Activated naive CD8-positive, alpha-beta T cell treated with anti-CD3 and anti-CD28 coated beads, Interleukin-2, amount 50 U/mL, for 24 hours (primary cell): Measurements from ENCODE around the gene JMJD6.
A peak's percentile ranks its signal among the peaks of the same experiment; 100 is the strongest.
"Not testable (repeated sequence)": the region's sequence is repeated elsewhere in the genome, so short reads cannot be mapped to it uniquely, and the experiment has no call there.

Experiments
- ATAC-seq: fragments of 150-1000 bp; cut with Tn5 transposase; one replicate; pipeline ENCODE4 v1.10.0; 2021
- DNase-seq: peaks from one replicate; pipeline ENCODE4 v3.0.0; 2021
- H3K27ac Mint-ChIP-seq: one replicate; pipeline ENCODE4 v1.8.0; 2021; ENCODE audit warnings: mild to moderate bottlenecking, mixed read lengths
- H3K27me3 Mint-ChIP-seq: one replicate; pipeline ENCODE4 v1.8.0; 2021; ENCODE audit warnings: mixed read lengths
- H3K36me3 Mint-ChIP-seq: one replicate; pipeline ENCODE4 v1.8.0; 2021; ENCODE audit warnings: low read depth, mixed read lengths
- H3K4me1 Mint-ChIP-seq: one replicate; pipeline ENCODE4 v1.8.0; 2021; ENCODE audit warnings: mixed read lengths
- H3K4me3 Mint-ChIP-seq: one replicate; pipeline ENCODE4 v1.8.0; 2021; ENCODE audit warnings: mild to moderate bottlenecking, moderate library complexity, mixed read lengths
- H3K9me3 Mint-ChIP-seq: one replicate; pipeline ENCODE4 v1.8.0; 2021; ENCODE audit warnings: mixed read lengths

Gene JMJD6

DNA sequence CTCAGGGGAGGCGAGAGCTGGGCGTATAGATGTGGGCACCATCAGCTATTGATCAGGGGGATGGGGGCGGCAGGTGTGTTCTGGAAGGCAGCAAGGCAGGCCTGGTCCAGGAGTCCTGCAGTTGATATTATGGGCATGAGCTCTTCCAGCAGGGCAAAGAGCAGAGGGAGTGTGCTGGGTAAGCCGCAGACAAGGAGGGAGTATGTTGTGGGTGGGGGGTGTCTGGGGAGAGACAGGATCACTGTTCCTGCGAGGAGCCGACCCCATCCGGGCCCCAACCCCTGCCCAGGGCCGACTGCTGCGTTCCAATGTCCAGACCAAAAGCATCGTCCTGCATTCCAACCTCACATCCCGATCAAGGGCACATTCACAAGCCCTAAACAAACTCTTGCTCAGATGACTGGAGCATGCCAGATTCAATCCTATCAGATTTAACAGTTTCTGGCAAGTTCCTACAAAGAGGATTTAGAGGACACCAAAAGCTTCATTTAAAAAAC is 24.9 kb downstream of the JMJD6 start:
- no peak overlapping the region for H3K27ac Mint-ChIP-seq
- no peaks in the 10 kb centered on the region for H3K9me3 Mint-ChIP-seq
- H3K4me3 Mint-ChIP-seq = no peak overlapping the region
- H3K27me3 Mint-ChIP-seq = no peaks in the 10 kb centered on the region
- ATAC-seq = no peak
- no peaks in the 10 kb centered on the region for H3K36me3 Mint-ChIP-seq
- DNase-seq = no peak
- H3K4me1 Mint-ChIP-seq = peaks cover 3% of the 10 kb centered on the region

DNA sequence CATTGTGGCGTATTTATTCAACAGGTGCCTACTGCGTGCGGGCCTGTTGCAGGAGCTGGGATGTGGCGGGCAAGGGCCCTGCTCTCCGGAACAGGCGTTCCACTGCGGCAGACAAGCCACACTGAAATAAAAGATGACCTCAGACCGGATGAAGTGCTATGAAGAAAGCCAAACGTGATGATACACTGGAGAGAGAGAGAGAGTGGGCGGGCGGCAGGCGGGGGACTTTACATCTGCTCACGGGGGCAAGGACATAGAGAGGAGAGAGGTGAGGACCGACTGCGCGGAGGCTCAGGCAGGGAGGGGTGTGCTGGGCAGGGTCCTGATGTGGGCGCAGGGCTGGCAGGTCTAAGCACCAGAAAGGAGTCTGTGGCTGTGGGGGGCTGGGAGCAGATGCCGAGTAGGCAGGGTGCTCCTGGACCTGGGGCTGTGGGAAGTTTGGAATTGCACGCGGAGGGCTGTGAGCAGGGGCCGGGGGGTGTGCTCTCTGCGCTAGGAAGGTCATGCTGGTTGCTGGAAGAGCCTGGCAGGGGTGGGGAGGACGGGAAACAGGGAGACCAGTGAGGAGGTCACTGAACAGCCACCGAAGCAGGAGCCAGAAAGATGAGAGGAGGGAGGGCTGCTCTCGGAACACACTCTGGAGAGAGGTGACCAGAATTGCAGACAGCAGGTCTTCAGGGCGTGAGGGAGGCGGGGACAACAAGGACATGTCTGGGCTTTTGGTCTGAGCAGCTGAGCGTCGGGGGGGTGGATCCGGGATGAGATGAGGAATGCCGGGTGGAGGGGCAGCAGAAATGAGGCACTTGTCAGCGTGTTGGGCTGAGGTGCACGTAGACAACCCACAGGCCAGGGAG is 25.6 kb downstream of the JMJD6 start:
- Mint-ChIP-seq H3K4me3 (no peak overlapping the region), H3K36me3 (no peaks in the 10 kb centered on the region), H3K27me3 (no peaks in the 10 kb centered on the region), H3K27ac (no peak overlapping the region), H3K9me3 (no peaks in the 10 kb centered on the region), H3K4me1 (peaks cover 3% of the 10 kb centered on the region)
- ATAC-seq (peak; percentile 33), DNase-seq (no peak)

DNA sequence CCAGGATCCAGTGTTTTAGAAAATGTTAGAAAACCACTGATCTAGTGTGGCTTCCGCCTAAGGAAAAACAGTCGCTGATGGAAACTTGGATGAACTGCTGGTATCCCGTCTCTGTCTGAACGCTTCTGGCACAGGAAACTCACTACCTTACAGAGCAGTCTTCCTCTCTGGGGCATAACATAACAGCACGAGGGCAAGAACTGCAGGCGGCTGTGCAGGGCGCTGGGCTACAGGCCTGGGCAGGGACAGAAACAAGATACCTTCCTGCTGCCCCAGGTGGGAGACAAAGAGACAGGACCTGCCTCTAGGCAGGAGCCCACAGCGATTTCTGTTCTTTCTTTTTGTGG is 26.2 kb downstream of the JMJD6 start:
- DNase-seq (no peak), ATAC-seq (no peak)

DNA sequence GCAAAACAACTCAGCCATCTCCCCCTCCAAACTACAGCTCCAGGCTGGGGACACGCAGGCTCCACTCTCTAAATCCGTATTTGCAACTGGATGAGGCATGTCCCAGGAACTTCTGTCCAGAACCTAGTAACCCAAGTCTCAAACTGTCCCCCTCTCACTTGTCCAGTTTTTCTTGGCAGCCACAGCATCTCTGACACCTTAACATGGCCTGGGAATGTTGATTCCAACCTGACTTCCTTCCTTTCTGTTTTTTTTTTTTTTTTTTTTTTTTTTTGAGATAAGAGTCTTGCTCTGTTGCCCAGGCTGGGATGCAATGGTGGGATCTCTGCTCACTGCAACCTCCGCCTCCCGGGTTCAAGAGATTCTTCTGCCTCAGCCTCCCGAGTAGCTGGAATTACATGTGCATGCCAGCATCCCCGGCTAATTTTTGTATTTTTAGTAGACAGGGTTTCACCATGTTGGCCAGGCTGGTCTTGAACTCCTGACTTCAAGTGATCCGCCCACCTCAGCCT is 27.9 kb downstream of the JMJD6 start:
- H3K36me3 Mint-ChIP-seq, H3K27ac Mint-ChIP-seq, H3K4me3 Mint-ChIP-seq, H3K27me3 Mint-ChIP-seq, H3K4me1 Mint-ChIP-seq, ATAC-seq, H3K9me3 Mint-ChIP-seq, DNase-seq: not testable (repeated sequence)

More for the DNA sequence above, 26.2 kb downstream of the JMJD6 start:
- H3K27ac Mint-ChIP-seq = no peak overlapping the region
- H3K36me3 Mint-ChIP-seq = no peaks in the 10 kb centered on the region
- H3K27me3 Mint-ChIP-seq = no peaks in the 10 kb centered on the region
- peaks cover 3% of the 10 kb centered on the region for H3K4me1 Mint-ChIP-seq
- no peaks in the 10 kb centered on the region for H3K9me3 Mint-ChIP-seq
- no peak overlapping the region for H3K4me3 Mint-ChIP-seq

DNA sequence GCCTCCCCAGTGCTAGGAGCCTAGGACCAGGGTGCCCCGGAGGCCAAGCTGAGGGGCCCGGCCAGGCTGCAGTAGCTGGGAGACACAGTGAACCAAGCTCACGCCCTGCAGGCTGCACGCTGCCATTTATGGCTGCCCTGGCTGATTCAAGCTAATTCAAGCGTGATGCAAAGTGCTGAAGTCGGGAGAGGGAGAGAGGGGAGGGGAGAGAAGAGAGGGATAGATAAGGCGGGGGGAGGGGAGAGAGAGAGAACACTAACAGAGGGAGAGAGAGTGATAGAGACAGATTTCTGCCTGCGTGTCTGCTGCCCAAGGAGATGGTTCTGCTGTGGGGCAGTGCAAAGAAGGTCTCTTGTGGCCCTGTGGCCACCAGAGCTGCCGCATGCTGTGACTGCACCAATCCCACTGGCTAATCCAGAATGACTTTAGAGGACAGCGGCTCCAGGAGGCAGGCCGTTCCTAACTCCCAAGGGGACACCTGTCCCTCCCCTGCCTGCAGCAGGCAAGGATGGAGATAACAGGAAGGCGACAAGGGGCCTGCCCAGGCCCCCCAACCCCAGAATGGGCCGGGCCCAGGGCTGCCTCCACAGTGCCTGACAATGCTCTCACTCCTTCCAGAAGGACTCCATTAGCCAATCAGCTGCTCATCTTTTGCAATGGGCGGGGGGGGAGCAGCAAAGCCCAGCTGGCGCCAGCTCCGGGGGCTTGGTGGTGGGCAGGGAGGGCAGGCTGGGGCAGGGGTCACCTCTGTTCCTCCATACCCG is 28.5 kb downstream of the JMJD6 start:
- H3K4me1 Mint-ChIP-seq = peaks cover 3% of the 10 kb centered on the region
- no peaks in the 10 kb centered on the region for H3K27me3 Mint-ChIP-seq
- ATAC-seq = no peak
- H3K27ac Mint-ChIP-seq = no peak overlapping the region
- no peak for DNase-seq
- no peak overlapping the region for H3K4me3 Mint-ChIP-seq
- no peaks in the 10 kb centered on the region for H3K36me3 Mint-ChIP-seq
- H3K9me3 Mint-ChIP-seq = no peaks in the 10 kb centered on the region

DNA sequence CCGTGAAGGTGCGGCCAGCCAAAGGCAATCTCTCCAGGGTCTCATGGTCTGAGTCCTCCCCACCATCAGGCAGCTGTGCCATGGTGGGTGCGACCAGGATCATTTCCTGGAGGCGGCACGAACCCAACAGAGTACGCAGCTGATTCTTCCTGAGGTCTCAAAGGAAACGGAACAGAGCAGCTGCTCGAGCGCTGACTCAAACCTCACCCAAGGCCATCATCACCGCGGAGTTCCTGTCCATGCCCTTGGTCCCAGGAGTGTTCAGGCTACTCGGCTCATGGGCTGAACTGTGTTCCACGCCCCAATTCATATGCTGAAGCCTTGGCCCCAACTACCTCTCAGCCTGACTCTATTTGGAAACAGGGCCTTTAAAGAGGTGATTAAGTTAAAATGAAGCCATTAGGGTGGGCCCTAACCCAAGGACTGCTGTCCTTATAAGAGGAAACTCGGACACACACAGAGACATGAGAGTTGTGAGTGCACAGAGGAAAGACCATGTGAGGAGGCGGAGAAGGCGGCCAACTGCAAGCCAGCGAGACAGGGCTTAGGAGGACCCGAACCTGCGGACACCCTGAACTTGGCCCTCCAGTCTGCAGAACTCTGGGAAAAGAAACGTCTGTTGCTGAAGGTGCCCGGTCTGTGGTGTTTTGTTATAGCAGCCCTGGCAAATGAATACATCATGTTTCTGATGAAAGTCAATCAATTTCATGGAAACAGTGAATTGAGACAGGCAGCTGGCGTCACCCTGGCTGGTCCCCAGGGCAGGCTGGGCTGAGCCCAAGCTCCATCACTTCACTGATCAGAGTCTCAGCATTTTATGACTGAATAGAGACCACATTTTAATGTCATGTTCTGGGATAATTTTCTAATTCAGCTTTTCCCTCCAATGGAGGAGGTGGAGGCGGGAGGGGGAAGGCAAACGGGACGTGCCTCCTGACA is 29.4 kb downstream of the JMJD6 start:
- Mint-ChIP-seq H3K9me3 (no peaks in the 10 kb centered on the region), H3K4me1 (peaks cover 3% of the 10 kb centered on the region), H3K36me3 (no peaks in the 10 kb centered on the region), H3K27ac (no peak overlapping the region), H3K27me3 (no peaks in the 10 kb centered on the region), H3K4me3 (no peak overlapping the region)
- DNase-seq (no peak), ATAC-seq (no peak)

DNA sequence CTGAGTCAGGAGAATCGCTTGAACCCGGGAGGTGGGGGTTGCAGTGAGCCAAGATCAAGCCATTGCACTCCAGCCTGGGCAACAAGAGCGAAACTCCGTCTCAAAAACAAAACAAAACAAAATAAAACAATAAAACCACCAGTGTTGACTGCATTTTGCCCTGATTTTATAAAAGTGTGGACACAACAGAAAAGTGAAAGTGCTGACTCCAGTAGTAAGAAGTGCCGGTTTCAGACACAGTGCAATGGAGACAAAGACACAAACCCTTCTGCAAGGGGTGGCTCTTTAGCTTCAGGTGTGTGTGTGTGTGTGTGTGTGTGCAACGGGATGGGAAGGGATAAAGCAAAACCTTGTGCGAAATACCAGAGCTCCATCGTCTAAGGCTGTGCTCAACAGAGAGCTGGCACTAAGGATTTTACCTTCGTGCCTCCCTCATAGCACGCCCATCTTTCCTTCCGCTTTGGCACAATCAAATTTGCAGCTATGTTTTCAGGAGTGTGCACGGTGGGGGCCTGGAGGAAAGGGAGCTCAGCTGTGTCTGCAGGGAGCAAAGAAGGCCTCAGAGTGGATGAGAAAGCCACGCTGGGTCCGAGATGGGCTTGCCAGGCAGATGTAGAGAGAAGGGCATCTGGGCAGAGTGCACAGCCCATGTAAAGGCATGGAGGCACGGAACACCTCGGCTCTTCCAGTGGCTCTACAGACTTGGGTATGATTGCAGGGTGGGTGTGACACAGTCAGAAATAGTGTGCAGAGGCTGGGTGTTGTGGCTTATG is 31.2 kb downstream of the JMJD6 start:
- Mint-ChIP-seq H3K4me3 (no peak overlapping the region), H3K36me3 (no peaks in the 10 kb centered on the region), H3K27me3 (no peaks in the 10 kb centered on the region), H3K27ac (no peak overlapping the region), H3K4me1 (no peaks in the 10 kb centered on the region), H3K9me3 (no peaks in the 10 kb centered on the region)
- ATAC-seq (no peak), DNase-seq (no peak)

DNA sequence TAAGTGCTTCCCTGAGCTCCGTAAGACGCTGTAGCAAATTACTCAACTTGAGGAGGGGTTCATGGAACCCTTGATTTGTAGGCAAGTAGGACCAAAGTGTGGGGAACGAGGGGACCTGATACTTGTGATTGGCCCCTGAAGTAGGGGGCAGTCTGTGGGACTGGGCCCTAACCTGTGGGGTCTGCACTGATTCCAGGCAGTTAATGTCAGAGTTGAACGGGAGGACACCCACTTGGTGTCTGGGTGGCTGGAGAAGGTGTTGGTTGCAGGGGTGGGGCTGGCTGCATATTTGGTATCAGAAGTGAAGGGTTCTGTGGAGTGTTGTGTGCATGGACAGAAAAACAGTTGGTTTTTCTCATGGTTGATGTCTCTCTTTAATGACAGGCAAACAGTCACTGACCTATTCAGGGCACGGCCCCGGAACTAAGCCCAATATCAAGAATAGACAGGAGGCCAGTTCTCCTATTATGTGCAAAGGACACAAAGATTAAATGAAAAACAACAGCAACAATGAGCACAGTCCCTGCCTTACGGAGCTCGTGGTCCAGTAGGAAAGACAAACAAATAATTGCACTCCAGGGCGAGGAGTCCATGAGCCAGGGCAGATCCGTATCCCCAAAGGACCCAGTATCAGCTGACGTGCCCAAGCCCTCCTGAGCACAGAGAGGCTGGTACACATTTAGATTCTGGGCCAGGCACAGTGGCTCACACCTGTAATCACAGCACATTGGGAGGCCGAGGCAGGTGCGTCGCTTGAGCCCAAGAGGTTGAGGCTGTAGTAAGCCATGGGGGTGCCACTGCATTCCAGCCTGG is 34.8 kb downstream of the JMJD6 start:
- no peak for ATAC-seq
- no peak overlapping the region for H3K4me3 Mint-ChIP-seq
- H3K9me3 Mint-ChIP-seq = no peaks in the 10 kb centered on the region
- H3K27me3 Mint-ChIP-seq = no peaks in the 10 kb centered on the region
- DNase-seq = no peak
- no peaks in the 10 kb centered on the region for H3K4me1 Mint-ChIP-seq
- no peak overlapping the region for H3K27ac Mint-ChIP-seq
- no peaks in the 10 kb centered on the region for H3K36me3 Mint-ChIP-seq

DNA sequence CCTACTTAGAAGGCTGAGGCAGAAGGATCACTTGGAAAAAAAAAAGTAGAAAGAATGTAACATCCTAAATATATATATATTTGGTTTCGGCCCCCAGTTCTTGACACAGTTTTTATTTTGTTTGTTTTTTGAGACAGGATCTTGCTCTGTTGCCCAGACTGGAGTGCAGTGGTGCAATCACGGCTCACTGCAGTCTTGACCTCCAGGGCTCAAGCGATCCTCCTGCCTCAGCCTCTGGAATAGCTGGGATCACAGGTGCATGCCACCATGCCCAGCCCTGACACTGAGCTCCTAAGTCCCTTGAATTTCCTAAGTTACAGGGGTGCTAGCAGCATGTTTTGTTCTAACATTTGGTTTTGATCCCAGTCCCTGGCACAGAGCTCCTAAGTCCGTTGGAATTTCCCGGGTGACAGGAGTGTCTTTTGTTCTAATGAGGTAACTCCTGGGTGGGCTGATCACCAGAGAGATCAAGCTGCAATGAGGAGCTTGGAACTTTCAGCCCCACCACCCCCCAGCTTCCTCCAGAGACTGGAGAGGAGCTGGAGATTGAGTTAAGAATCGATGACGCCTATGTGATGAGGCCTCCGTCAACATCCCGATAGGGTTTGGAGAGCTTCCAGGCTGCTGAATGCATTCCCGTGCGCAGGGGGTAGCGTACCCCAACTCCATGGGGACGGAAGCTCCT is 35.7 kb downstream of the JMJD6 start:
- no peak overlapping the region for H3K27ac Mint-ChIP-seq
- ATAC-seq = no peak
- no peaks in the 10 kb centered on the region for H3K27me3 Mint-ChIP-seq
- H3K4me3 Mint-ChIP-seq = no peak overlapping the region
- no peaks in the 10 kb centered on the region for H3K4me1 Mint-ChIP-seq
- H3K9me3 Mint-ChIP-seq = no peaks in the 10 kb centered on the region
- H3K36me3 Mint-ChIP-seq = no peaks in the 10 kb centered on the region
- no peak for DNase-seq

DNA sequence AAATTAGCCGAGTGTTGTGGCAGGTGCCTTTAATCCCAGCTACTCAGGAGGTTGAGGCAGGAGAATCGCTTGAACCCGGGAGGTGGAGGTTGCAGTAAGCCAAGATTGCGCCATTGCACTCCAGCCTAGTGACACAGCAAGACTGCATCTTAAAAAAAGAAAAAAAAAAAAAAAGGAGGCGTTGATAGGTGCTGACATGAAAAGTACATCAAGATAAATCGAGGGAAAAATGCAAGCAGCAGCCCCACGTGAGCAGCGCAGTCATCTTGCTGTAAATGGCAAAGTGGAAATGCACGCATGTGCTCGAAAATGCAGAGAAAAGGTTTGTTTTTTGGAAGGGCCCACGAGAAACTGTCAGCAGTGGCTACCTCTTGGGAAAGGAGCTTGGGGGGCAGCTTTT is 36.5 kb downstream of the JMJD6 start:
- no peaks in the 10 kb centered on the region for H3K9me3 Mint-ChIP-seq
- H3K27me3 Mint-ChIP-seq = no peaks in the 10 kb centered on the region
- H3K27ac Mint-ChIP-seq = no peak overlapping the region
- no peaks in the 10 kb centered on the region for H3K36me3 Mint-ChIP-seq
- H3K4me3 Mint-ChIP-seq = no peak overlapping the region
- no peaks in the 10 kb centered on the region for H3K4me1 Mint-ChIP-seq
- ATAC-seq (no peak), DNase-seq (no peak)

DNA sequence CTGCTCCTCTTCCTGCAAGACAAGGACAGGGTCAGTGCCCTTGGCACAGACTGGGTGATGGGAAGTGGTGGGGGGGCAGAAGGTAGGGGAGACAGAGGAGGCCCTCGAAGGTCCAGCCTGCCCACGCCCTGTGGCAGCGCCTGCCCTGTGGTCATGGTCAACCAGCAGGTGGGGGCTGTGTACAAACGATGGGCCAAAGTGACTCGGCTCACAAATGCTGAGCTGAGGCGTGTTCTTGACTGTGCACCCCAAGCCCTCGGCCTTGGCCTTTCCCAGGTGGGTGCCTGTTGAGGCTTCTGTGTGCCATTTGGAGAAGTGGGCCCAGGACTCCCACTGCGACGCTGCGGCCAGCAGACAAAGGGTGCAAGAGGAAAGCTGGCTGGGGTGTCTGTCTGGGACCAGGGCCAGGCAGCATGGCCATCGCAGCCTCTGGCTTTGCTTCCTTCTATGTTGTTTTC is 38.2 kb downstream of the JMJD6 start:
- ATAC-seq = no peak
- H3K27me3 Mint-ChIP-seq = no peaks in the 10 kb centered on the region
- no peak overlapping the region for H3K4me3 Mint-ChIP-seq

DNA sequence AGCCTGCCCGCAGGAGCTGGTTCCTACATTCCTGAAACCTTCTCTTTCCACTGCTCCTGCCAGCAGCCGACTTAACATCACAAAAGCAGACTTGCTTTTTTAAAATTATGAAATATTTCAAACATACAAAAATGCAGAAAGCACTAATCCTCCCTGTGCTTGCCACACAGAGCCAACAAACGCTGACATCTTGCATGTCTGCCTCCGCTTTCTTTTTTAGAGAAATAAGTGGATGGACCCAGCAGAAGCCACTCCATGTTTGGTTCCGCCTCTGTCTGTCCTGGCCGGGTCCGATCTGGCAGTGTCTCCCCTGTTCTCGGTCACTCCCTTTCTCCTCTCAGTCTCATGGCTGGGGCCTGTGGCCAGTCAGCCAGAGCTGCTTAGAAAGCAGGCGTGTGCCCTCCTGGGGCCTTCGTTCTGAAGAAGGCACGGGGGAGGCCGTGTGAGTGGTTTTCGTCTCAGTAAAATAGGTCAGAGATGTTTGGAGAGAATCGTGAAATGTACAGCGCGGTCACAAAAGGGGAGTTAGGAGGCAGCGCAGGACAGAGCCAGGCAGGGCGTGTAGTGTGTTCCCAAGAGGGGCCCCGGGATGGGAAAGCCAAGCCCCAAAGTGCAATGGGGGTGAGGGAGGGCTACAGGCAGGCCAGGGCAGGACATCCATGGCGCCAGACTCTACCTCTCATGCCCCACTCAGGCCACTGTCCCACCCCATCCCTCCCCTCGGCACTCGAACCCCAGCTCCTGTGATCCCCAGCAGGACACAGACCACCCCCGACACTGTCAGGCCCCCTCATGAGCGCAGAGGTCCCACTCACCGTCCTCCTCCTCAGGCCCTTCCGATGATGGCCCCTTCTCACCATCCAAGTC is 38.9 kb downstream of the JMJD6 start:
- ATAC-seq (no peak), DNase-seq (no peak)
- H3K36me3 Mint-ChIP-seq = no peaks in the 10 kb centered on the region
- H3K4me1 Mint-ChIP-seq = no peaks in the 10 kb centered on the region
- no peak overlapping the region for H3K4me3 Mint-ChIP-seq
- H3K27me3 Mint-ChIP-seq = no peaks in the 10 kb centered on the region
- H3K27ac Mint-ChIP-seq = no peak overlapping the region
- H3K9me3 Mint-ChIP-seq = no peaks in the 10 kb centered on the region

More for the DNA sequence above, 38.2 kb downstream of the JMJD6 start:
- Mint-ChIP-seq H3K9me3 (no peaks in the 10 kb centered on the region), H3K36me3 (no peaks in the 10 kb centered on the region), H3K27ac (no peak overlapping the region), H3K4me1 (no peaks in the 10 kb centered on the region)
- no peak for DNase-seq
